Esophagus muscularis mucosa (tissue), 4 donors: ENCODE results near the gene PHF5A. TPM values are rescaled to one million over a fixed set of nuclear protein-coding genes. Genes with fewer than 3 reads are reported as not detected.

Experiments used
- DNase-seq: peaks from one replicate; pipeline ENCODE4 v3.0.0-alpha.2; 2017; ENCODE audit errors: extremely low spot score
- H3K27ac ChIP-seq, 4 donors: fragments of 200-600 bp; sonication (generic); replicated peaks in 1 of 4; 1 replicate in 3 of 4; 2 replicates in 1 of 4; pipeline ENCODE4 v1.5.1; 2016 to 2019; ENCODE audit warnings: mild to moderate bottlenecking in 1 of 4
- H3K27me3 ChIP-seq, 4 donors: fragments of 200-600 bp; sonication (generic); one replicate each; pipeline versions ENCODE4 v1.5.1 to v1.6.0; 2016 to 2019
- H3K36me3 ChIP-seq, 4 donors: fragments of 200-600 bp; sonication (generic); one replicate each; pipeline ENCODE4 v1.5.1; 2016 to 2019
- H3K4me1 ChIP-seq, 4 donors: fragments of 200-600 bp; sonication (generic); one replicate each; pipeline ENCODE4 v1.5.1; 2016 to 2019
- H3K4me3 ChIP-seq, 4 donors: fragments of 200-600 bp; sonication (generic); 1 replicate in 2 of 4; 2 replicates in 2 of 4; pipeline ENCODE4 v1.5.1; 2016 to 2019; ENCODE audit warnings: mild to moderate bottlenecking in 4 of 4, moderate library complexity in 1 of 4
- H3K9me3 ChIP-seq, 4 donors: fragments of 200-600 bp; sonication (generic); 1 replicate in 3 of 4; 2 replicates in 1 of 4; pipeline ENCODE4 v1.5.1; 2016 to 2019
- EP300 ChIP-seq: sonication (generic); formaldehyde crosslinking; IDR thresholded peaks from one replicate; pipeline ENCODE4 v1.6.1; 2017; ENCODE audit warnings: antibody characterized with exemption
- POLR2A ChIP-seq: fragments of 450-650 bp; IDR thresholded peaks from one replicate; pipeline ENCODE4 v1.6.1; 2017; ENCODE audit warnings: antibody characterized with exemption, moderate library complexity, mild to moderate bottlenecking, low read depth
- POLR2AphosphoS5 ChIP-seq, 2 donors: sonication (generic); formaldehyde crosslinking; IDR thresholded peaks; one replicate each; pipeline ENCODE4 v1.6.1; 2017; ENCODE audit warnings: antibody characterized with exemption in 2 of 2
- WGBS: methylation state at CpG from one replicate; pipeline ENCODE4 v1.1.5; 2018; 5-methylcytosine and 5-hydroxymethylcytosine counted together
- intact Hi-C: fragments of 100-400 bp; cut with DNase I; formaldehyde crosslinking; loops from one replicate; pipeline ENCODE4 v1.15.1; 2023
- total RNA-seq, 4 donors: library from RNA; depleted of rRNA; stranded (reverse); fragments of >200 nt; gene quantifications; one replicate each; pipeline versions ENCODE4 v1.1.0 to v1.2.1, GENCODE V29; 2016
- TF ChIP-seq, protein P1 (sequence below), 3 experiments: fragments of 200-600 bp in 2 of 3; fragments of 450-650 bp in 1 of 3; sonication (generic) in 2 of 3; IDR thresholded peaks; one replicate each; pipeline ENCODE4 v1.5.1; 2017 to 2019; ENCODE audit warnings: antibody characterized with exemption in 3 of 3, mild to moderate bottlenecking in 2 of 3, moderate library complexity in 1 of 3

PHF5A gene
- total RNA-seq, 4 donors from 2014 or later = 36.5 to 46.1 (median 42.2) TPM

DNA sequence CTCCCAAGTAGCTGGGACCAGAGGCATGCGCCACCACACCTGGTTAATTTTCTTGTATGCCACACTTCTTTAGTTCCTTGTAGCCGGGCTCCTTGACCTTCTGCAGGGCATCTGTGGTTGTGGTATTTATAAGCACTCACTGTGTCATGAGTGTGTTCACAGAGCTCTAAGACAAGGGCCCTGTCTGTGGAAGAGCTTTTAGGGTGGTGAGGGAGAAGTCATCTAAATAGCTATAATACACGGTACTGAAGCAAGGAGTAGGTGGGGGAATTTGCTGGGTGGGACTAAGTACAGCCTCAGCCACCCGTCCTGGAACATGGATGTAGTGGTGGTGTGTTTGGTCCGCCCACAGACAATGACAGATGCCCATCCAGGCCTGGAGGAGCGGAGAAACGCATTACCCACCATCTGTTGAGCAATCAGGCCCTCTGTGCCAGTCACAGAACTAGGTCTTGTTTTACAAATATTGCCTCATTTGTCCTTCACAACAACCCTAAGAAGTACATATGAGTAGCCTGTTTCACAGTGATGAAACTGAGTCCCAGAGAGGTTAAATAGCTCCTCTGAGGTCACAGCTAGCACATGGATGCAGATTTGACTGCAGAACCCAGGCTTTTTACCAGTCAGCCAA, 10.5 kb upstream of the PHF5A start:
- 66% methylated on average over 7 of the region's 7 CpGs for WGBS
- peak; percentile 17 to 53 for TF ChIP-seq POLR2AphosphoS5 (IDR thresholded peaks at IDR 0.05)
- TF ChIP-seq EP300 = no peak

DNA sequence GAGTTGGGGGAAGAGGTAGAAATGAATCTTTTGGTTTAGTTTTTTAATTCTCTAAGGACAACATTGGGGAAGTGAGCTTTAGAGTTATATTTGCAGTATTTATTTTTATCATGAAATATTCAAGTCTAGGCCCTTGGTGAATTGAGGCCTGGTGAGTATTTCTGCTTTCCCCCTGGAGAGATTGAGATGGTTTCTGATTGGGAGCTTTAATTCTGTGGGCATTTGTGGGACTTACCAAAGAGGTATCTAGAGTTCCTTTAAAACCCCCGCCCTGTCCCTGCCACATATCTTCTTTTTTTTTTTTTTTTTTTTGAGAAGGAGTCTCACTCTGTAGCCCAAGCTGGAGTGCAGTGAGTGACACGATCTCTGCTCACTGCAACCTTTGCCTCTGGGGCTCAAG, 10.0 kb upstream of the PHF5A start:
- intact Hi-C loops = no loop called here
- Histone ChIP-seq H3K27me3 (no peaks in the 10 kb centered on the region), H3K4me1 (peaks cover 69 to 97% (median 94%) of the 10 kb centered on the region in 4 donors), H3K9me3 (no peaks in the 10 kb centered on the region), H3K36me3 (peaks cover 0 to 12% (median 3%) of the 10 kb centered on the region in 4 donors), H3K27ac (peak overlapping the region; percentile 82 to 95 (median 86)), H3K4me3 (no peak overlapping the region)
- 76% methylated on average over 2 of the region's 2 CpGs for WGBS
- TF ChIP-seq, protein P1, sequence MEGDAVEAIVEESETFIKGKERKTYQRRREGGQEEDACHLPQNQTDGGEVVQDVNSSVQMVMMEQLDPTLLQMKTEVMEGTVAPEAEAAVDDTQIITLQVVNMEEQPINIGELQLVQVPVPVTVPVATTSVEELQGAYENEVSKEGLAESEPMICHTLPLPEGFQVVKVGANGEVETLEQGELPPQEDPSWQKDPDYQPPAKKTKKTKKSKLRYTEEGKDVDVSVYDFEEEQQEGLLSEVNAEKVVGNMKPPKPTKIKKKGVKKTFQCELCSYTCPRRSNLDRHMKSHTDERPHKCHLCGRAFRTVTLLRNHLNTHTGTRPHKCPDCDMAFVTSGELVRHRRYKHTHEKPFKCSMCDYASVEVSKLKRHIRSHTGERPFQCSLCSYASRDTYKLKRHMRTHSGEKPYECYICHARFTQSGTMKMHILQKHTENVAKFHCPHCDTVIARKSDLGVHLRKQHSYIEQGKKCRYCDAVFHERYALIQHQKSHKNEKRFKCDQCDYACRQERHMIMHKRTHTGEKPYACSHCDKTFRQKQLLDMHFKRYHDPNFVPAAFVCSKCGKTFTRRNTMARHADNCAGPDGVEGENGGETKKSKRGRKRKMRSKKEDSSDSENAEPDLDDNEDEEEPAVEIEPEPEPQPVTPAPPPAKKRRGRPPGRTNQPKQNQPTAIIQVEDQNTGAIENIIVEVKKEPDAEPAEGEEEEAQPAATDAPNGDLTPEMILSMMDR (IDR thresholded peaks at IDR 0.05) = no peak
- no peak for TF ChIP-seq POLR2AphosphoS5 (IDR thresholded peaks at IDR 0.05)
- TF ChIP-seq EP300 = no peak
- no peak for TF ChIP-seq POLR2A
- no peak for DNase-seq

More for the DNA sequence above, 10.5 kb upstream of the PHF5A start:
- H3K9me3 ChIP-seq = no peaks in the 10 kb centered on the region
- H3K27ac ChIP-seq = peak overlapping the region; percentile 82 to 95 (median 86)
- no peaks in the 10 kb centered on the region for H3K27me3 ChIP-seq
- H3K36me3 ChIP-seq = peaks cover 0 to 12% (median 3%) of the 10 kb centered on the region in 4 donors
- intact Hi-C loops = no loop called here
- DNase-seq = no peak
- no peak overlapping the region for H3K4me3 ChIP-seq
- peaks cover 69 to 97% (median 94%) of the 10 kb centered on the region in 4 donors for H3K4me1 ChIP-seq

DNA sequence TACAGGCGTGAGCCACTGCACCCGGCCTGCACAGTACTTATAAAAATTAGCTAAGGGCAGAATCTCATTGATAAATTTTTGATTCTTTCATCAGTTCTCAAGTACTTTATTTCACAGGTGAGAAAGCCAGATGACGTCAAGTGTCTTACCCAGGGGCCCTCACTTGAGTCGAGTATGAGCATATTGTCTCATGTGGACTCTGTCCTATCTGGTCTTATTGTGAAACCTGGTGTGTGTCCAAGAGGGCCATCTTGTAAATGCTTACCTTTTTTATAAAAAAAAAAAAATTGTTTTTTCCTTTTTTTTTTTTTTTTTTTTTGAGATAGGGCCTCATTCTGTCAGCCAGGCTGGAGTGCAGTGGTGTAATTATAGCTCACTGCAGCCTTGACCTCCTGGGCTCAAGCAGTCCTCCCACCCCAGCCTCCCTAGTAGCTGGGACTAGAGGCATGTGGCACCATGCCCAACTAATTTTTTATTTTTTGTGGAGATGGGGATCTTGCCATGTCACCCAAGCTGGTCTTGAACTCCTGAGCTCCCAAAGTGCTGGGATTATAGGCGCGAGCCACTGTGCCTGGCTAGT, 6.5 kb upstream of the PHF5A start:
- H3K27ac ChIP-seq = peak overlapping the region; percentile 32 to 95 (median 55)
- no peak overlapping the region for H3K4me3 ChIP-seq
- H3K4me1 ChIP-seq = peaks cover 65 to 97% (median 94%) of the 10 kb centered on the region in 4 donors
- no peaks in the 10 kb centered on the region for H3K27me3 ChIP-seq
- no peak for DNase-seq
- no peak for TF ChIP-seq POLR2A
- TF ChIP-seq EP300 = no peak
- TF ChIP-seq, protein P1 (IDR thresholded peaks at IDR 0.05) = no peak
- no peak for TF ChIP-seq POLR2AphosphoS5 (IDR thresholded peaks at IDR 0.05)
- intact Hi-C loops = loop anchor here (5.0 kb wide), 1 partner anchor 37 kb away; no protein-coding TSS in a partner anchor
- H3K36me3 ChIP-seq = peaks cover 0 to 18% (median 3%) of the 10 kb centered on the region in 4 donors
- WGBS = 88% methylated on average over 6 of the region's 6 CpGs
- no peaks in the 10 kb centered on the region for H3K9me3 ChIP-seq

GRCh38 chr22:41471568-41471967, 3.1 kb upstream of the PHF5A start:
- Histone ChIP-seq H3K4me3 (no peak overlapping the region), H3K27ac (peak overlapping the region; percentile 0 to 95 (median 24)), H3K27me3 (no peaks in the 10 kb centered on the region), H3K4me1 (peaks cover 67 to 88% (median 84%) of the 10 kb centered on the region in 4 donors), H3K9me3 (no peaks in the 10 kb centered on the region), H3K36me3 (peaks cover 7 to 18% (median 15%) of the 10 kb centered on the region in 4 donors)
- intact Hi-C loops = loop anchor here (5.0 kb wide), 1 partner anchor 41 kb away; no protein-coding TSS in a partner anchor
- WGBS = 74% methylated on average over 2 of the region's 2 CpGs
- no peak for TF ChIP-seq POLR2A
- no peak for TF ChIP-seq EP300
- TF ChIP-seq, protein P1 (IDR thresholded peaks at IDR 0.05) = no peak
- TF ChIP-seq POLR2AphosphoS5 (IDR thresholded peaks at IDR 0.05) = no peak
- DNase-seq = no peak

DNA sequence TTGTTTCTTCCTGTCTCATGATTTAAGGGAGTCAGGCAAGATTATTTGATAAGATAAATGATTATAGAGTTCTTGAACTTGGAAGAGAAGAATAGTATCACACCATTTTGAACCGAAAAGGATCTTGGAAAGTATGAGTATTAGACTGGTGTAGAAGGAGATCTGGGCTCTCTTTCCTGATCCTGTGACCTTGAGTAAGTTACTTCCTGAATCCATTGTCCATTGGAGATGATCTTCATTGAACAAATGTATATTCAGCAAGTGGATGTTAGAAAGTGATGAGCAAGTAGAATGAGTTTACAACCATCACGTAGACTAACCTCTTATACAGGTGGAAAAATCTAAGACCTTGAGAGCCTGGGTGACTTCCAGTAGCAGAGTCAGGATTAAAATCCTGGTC, 2.4 kb upstream of the PHF5A start:
- H3K4me1 ChIP-seq = peaks cover 65 to 86% (median 80%) of the 10 kb centered on the region in 4 donors
- no peaks in the 10 kb centered on the region for H3K27me3 ChIP-seq
- intact Hi-C loops = loop anchor here (5.0 kb wide), 1 partner anchor 41 kb away; no protein-coding TSS in a partner anchor
- WGBS = 69% methylated on average over 2 of the region's 2 CpGs
- TF ChIP-seq EP300 (no peak), POLR2A (no peak), POLR2AphosphoS5 (IDR thresholded peaks at IDR 0.05) (no peak)
- TF ChIP-seq, protein P1 (IDR thresholded peaks at IDR 0.05) = no peak
- H3K9me3 ChIP-seq = no peaks in the 10 kb centered on the region
- no peak overlapping the region for H3K4me3 ChIP-seq
- no peak for DNase-seq
- peak overlapping the region in 3 of 4 donors; percentile 95 to 98 (median 96) for H3K27ac ChIP-seq
- peaks cover 13 to 25% (median 22%) of the 10 kb centered on the region in 4 donors for H3K36me3 ChIP-seq
